ENCODE data around the gene COL5A1. TPM values are rescaled to one million over a fixed set of nuclear protein-coding genes. Genes with fewer than 3 reads are reported as not detected.

COL5A1 gene
- total RNA-seq, 2 donors from 2014 or later = 71.1 to 196 TPM

GRCh38 chr9:134891053-134891452 lies 249.4 kb downstream of the COL5A1 start:
- no peak for DNase-seq (ENCODE audit: low spot score)
- intact Hi-C loops (cut with DNase I) = no loop called here

- peak; percentile 48 for DNase-seq (ENCODE audit: low spot score)
- intact Hi-C loops (cut with DNase I) = loop anchor here in 1 of 2 donors (1.0 kb wide), 1 partner anchor 40 kb away; no protein-coding TSS in a partner anchor
Measured at GRCh38 chr9:134891713-134892112, 250.1 kb downstream of the COL5A1 start.

GRCh38 chr9:134892221-134892620 lies 250.6 kb downstream of the COL5A1 start:
- DNase-seq (ENCODE audit: low spot score) = peak; percentile 60

GRCh38 chr9:134892820-134893420 lies 251.3 kb downstream of the COL5A1 start:
- intact Hi-C loops (cut with DNase I) = loop anchor here in 1 of 2 donors (1.0 kb wide), 1 partner anchor 42 kb away; no protein-coding TSS in a partner anchor
- DNase-seq (ENCODE audit: low spot score) = no peak

More at GRCh38 chr9:134892221-134892620, 250.6 kb downstream of the COL5A1 start:
- intact Hi-C loops (cut with DNase I) = loop anchor here in 1 of 2 donors (1.0 kb wide), 1 partner anchor 41 kb away; no protein-coding TSS in a partner anchor

Small RNA genes within 50 kb of the gene (microRNA-seq; reads per million reads assigned to microRNA genes)
- gene MIR3689A (ENCODE audit: borderline microRNAs expressed in 2 of 2) = 0 reads per million in 2 donors
- gene MIR3689B (ENCODE audit: borderline microRNAs expressed in 2 of 2) = 0 reads per million in 2 donors
- gene MIR3689C (ENCODE audit: borderline microRNAs expressed in 2 of 2) = 0 reads per million in 2 donors
- 0 reads per million in 2 donors for gene MIR3689D1 (ENCODE audit: borderline microRNAs expressed in 2 of 2)
- 0 reads per million in 2 donors for gene MIR3689D2 (ENCODE audit: borderline microRNAs expressed in 2 of 2)
- 0 reads per million in 2 donors for gene MIR3689E (ENCODE audit: borderline microRNAs expressed in 2 of 2)
- 0 reads per million in 2 donors for gene MIR3689F (ENCODE audit: borderline microRNAs expressed in 2 of 2)

Other genes starting within 250 kb of the COL5A1 start
- gene FCN2, start 239.0 kb downstream of the COL5A1 start, total RNA-seq = not detected